Glutamatergic neuron (in vitro differentiated cells): Measurements from ENCODE around the gene TOP2B. TPM values are rescaled to one million over a fixed set of nuclear protein-coding genes. Genes with fewer than 3 reads are reported as not detected.

Experiments
- microRNA-seq: library from miRNA; unstranded; fragments of <30 nt; microRNA quantifications from one replicate; pipeline ENCODE4, GENCODE V29; 2020; ENCODE audit not compliant: unreplicated experiment
- total RNA-seq: library from RNA; stranded (reverse); fragmentation: NEBNext Ultra II Directional; extraction: Animal tissue kit (Norgen Biotek cat#: 25700); gene quantifications from one replicate; pipeline ENCODE4 v1.2.1, GENCODE V29; 2021; ENCODE audit not compliant: unreplicated experiment

TOP2B gene
- total RNA-seq, 1 donor from 2014 or later: 250 TPM

Small RNA genes within 50 kb of the gene (microRNA-seq; reads per million reads assigned to microRNA genes)
- gene MIR4442: 2.8 reads per million, percentile 20 among the genes with 10 or more reads in this experiment

Other genes starting within 250 kb of the TOP2B start
- 1.2 TPM for gene RARB, start 236.6 kb downstream of the TOP2B start, total RNA-seq
- 28.0 TPM for gene NGLY1, start 118.5 kb upstream of the TOP2B start, total RNA-seq
- gene OXSM, start 125.2 kb upstream of the TOP2B start, total RNA-seq: 9.3 TPM